Measurements from ENCODE around the gene LACTBL1. TPM values are rescaled to one million over a fixed set of nuclear protein-coding genes. Genes with fewer than 3 reads are reported as not detected.

Gene LACTBL1
- total RNA-seq, 1 experiment from 2014 or later = not detected

- no CpG with 5 or more reads among the region's 42 CpGs for WGBS (ENCODE audit: extremely low coverage, insufficient read length, low lambda C conversion rate)
- no peak overlapping the region for H3T11ph ChIP-seq (ENCODE audit: low read length)
- TF ChIP-seq CTCF (conservative IDR thresholded peaks at IDR 0.05) = no peak
- H2BK15ac ChIP-seq (ENCODE audit: low read depth, low read length) = no peak overlapping the region
- H3K18ac ChIP-seq (ENCODE audit: insufficient read length, low read depth, low read length) = peak overlapping the region; percentile 90
- peak overlapping the region; percentile 91 for H3K9ac ChIP-seq (ENCODE audit: extremely low read depth, insufficient read length, low read length)
- peaks cover 53% of the 10 kb centered on the region for H3K79me2 ChIP-seq (ENCODE audit: insufficient read depth, low read length)
- H4K8ac ChIP-seq (replicated peaks; ENCODE audit: insufficient read length, low read depth, low read length) = no peak overlapping the region
- no peak overlapping the region for H3K56ac ChIP-seq (ENCODE audit: insufficient read length, low read depth, low read length)
- H3K9me3 ChIP-seq (ENCODE audit: control insufficient read depth, low read depth, low read length) = no peaks in the 10 kb centered on the region
- H3K4ac ChIP-seq (ENCODE audit: low read depth, low read length) = no peak overlapping the region; the same call in 1 of the 2 replicates
- H3K4me1 ChIP-seq (ENCODE audit: insufficient read depth, low read length) = no peaks in the 10 kb centered on the region
- no peak overlapping the region for H2BK5ac ChIP-seq (ENCODE audit: insufficient read length, low read length)
- H4K5ac ChIP-seq (ENCODE audit: insufficient read length, low read depth, low read length) = peak overlapping the region; percentile 12
- H3K27me3 ChIP-seq (ENCODE audit: insufficient read depth, low read length) = no peaks in the 10 kb centered on the region
- peak overlapping the region; percentile 61 for H3K14ac ChIP-seq (ENCODE audit: insufficient read depth, low read length)
- peak overlapping the region; percentile 90 to 97 for H3K4me3 Mint-ChIP-seq
- H3K9me3 Mint-ChIP-seq = peaks cover 23 to 25% of the 10 kb centered on the region in 2 experiments
- H2BK12ac ChIP-seq (ENCODE audit: insufficient read length, low read depth, low read length) = no peak overlapping the region
- H3K23ac ChIP-seq (ENCODE audit: insufficient read length, low read depth, low read length) = no peak overlapping the region
- H3K4me1 Mint-ChIP-seq = peaks cover 15 to 27% of the 10 kb centered on the region in 2 experiments
- H2AFZ ChIP-seq (ENCODE audit: low read length) = no peak overlapping the region
- H3K27me3 Mint-ChIP-seq (ENCODE audit: low read depth) = no peaks in the 10 kb centered on the region
- DNase-seq = peak; percentile 34
- no peaks in the 10 kb centered on the region for H3K23me2 ChIP-seq (ENCODE audit: insufficient read length, low read depth, low read length, poor library complexity, severe bottlenecking)
- H3K79me1 ChIP-seq (ENCODE audit: insufficient read depth, low read depth, low read length, poor library complexity, severe bottlenecking) = no peaks in the 10 kb centered on the region
- no peak overlapping the region for H3K27ac ChIP-seq (ENCODE audit: insufficient read length, low read depth, low read length)
- H2BK120ac ChIP-seq (ENCODE audit: low read depth, low read length, poor library complexity, severe bottlenecking) = no peak overlapping the region
- H3K4me2 ChIP-seq (ENCODE audit: insufficient read depth, insufficient read length, low read length) = peak overlapping the region; percentile 78
- H3K27ac Mint-ChIP-seq = peak overlapping the region; percentile 87 to 99 (median 94)
- H2AK5ac ChIP-seq (ENCODE audit: insufficient read length, low read length) = no peak overlapping the region
- H2BK20ac ChIP-seq (ENCODE audit: low read depth, low read length, poor library complexity, severe bottlenecking) = no peak overlapping the region
- no peak overlapping the region for H4K91ac ChIP-seq (ENCODE audit: insufficient read length, low read depth, low read length)
- H4K20me1 ChIP-seq (ENCODE audit: control insufficient read depth, insufficient read depth, insufficient read length) = no peaks in the 10 kb centered on the region
- H3K36me3 Mint-ChIP-seq (ENCODE audit: insufficient read depth in 1 of 3, low read depth in 3 of 3) = peaks cover 24 to 37% (median 37%) of the 10 kb centered on the region in 3 experiments
Observed at GRCh38 chr1:23019863-23020625, 47.4 kb upstream of the LACTBL1 start.
